CD4-positive, alpha-beta T cell (primary cell): ENCODE measurements around the gene GALNT14. TPM values are rescaled to one million over a fixed set of nuclear protein-coding genes. Genes with fewer than 3 reads are reported as not detected.

Source experiments
- ATAC-seq: fragments of 200-7000 bp; cut with Tn5 transposase; one replicate; pipeline ENCODE4 v1.10.0; 2022; ENCODE audit warnings: mild to moderate bottlenecking; ENCODE audit not compliant: poor library complexity
- CTCF ChIA-PET: fragments of 350-600 bp; sonication (Branson Sonifier 250); formaldehyde crosslinking; loops from one replicate; lab custom pipeline; 2021; ENCODE audit warnings: antibody characterized with exemption, inconsistent platforms; lab: Charles Lee
- POLR2A ChIA-PET: fragments of 350-600 bp; sonication (Branson Sonifier 250); formaldehyde crosslinking; loops from one replicate; lab custom pipeline; 2021; ENCODE audit warnings: antibody characterized with exemption, inconsistent platforms; lab: Charles Lee
- DNase-seq, 14 experiments: peaks; one replicate each; pipeline ENCODE4 v3.0.0-alpha.2; 2013 to 2020; ENCODE audit warnings: mixed read lengths in 2 of 14
- H3K27ac ChIP-seq, 2 donors: one replicate each; pipeline versions ENCODE4 v1.5.1 to v1.7.0; 2013; ENCODE audit warnings: low read length in 2 of 2, low read depth in 1 of 2, mild to moderate bottlenecking in 1 of 2
- H3K27me3 ChIP-seq, 2 experiments: 1 replicate in 1 of 2; 2 replicates in 1 of 2; pipeline versions ENCODE4 v1.6.1 to v1.7.0; 2013; ENCODE audit warnings: low read length in 2 of 2, control low read depth in 1 of 2, mild to moderate bottlenecking in 1 of 2, moderate library complexity in 1 of 2; ENCODE audit not compliant: insufficient read depth in 2 of 2, control insufficient read depth in 1 of 2
- H3K36me3 ChIP-seq: one replicate; pipeline ENCODE4 v1.6.1; 2013; ENCODE audit warnings: low read length, control low read depth; ENCODE audit not compliant: insufficient read depth
- H3K4me1 ChIP-seq: one replicate; pipeline ENCODE4 v1.6.1; 2013; ENCODE audit warnings: low read length, control low read depth; ENCODE audit not compliant: insufficient read depth
- H3K4me3 ChIP-seq: one replicate; pipeline ENCODE4 v1.5.1; 2013; ENCODE audit warnings: mild to moderate bottlenecking, low read length, moderate library complexity
- H3K9me3 ChIP-seq, 2 experiments: 1 replicate in 1 of 2; 2 replicates in 1 of 2; pipeline versions ENCODE4 v1.6.1 to v1.7.0; 2013; ENCODE audit warnings: low read length in 2 of 2, mild to moderate bottlenecking in 2 of 2, control low read depth in 1 of 2, moderate library complexity in 1 of 2; ENCODE audit not compliant: control insufficient read depth in 1 of 2, insufficient read depth in 1 of 2
- H3K27ac Mint-ChIP-seq: one replicate; pipeline ENCODE4 v1.8.0; 2020; ENCODE audit warnings: mixed read lengths
- H3K27me3 Mint-ChIP-seq: one replicate; pipeline ENCODE4 v1.8.0; 2021; ENCODE audit warnings: mixed read lengths
- H3K36me3 Mint-ChIP-seq: one replicate; pipeline ENCODE4 v1.8.0; 2021; ENCODE audit warnings: low read depth, mixed read lengths
- H3K4me1 Mint-ChIP-seq: one replicate; pipeline ENCODE4 v1.8.0; 2021; ENCODE audit warnings: low read depth, mixed read lengths
- H3K4me3 Mint-ChIP-seq: one replicate; pipeline ENCODE4 v1.8.0; 2020; ENCODE audit warnings: mild to moderate bottlenecking, mixed read lengths
- H3K9me3 Mint-ChIP-seq: one replicate; pipeline ENCODE4 v1.8.0; 2020; ENCODE audit warnings: mixed read lengths
- intact Hi-C, 2 experiments: fragments of 100-400 bp; cut with DNase I in 1 of 2; cut with micrococcal nuclease in 1 of 2; formaldehyde crosslinking; loops; one replicate each; pipeline versions ENCODE4 v1.15.1 to v1.9.0; 2023 to 2025; cut with DNase I, micrococcal nuclease
- total RNA-seq, 174 experiments: library from RNA in 2 of 174; stranded (reverse) in 2 of 174; gene quantifications; one replicate each; pipeline ENCODE4 v1.2.3 and lab custom pipeline; 2021 to 2026
- TF ChIP-seq, protein P1 (sequence below): fragments of 200-600 bp; IDR thresholded peaks from one replicate; pipeline ENCODE4 v1.8.0; 2022; ENCODE audit warnings: antibody characterized with exemption, mild to moderate bottlenecking

The GALNT14 gene
- total RNA-seq, 2 experiments from 2014 or later = not detected

DNA sequence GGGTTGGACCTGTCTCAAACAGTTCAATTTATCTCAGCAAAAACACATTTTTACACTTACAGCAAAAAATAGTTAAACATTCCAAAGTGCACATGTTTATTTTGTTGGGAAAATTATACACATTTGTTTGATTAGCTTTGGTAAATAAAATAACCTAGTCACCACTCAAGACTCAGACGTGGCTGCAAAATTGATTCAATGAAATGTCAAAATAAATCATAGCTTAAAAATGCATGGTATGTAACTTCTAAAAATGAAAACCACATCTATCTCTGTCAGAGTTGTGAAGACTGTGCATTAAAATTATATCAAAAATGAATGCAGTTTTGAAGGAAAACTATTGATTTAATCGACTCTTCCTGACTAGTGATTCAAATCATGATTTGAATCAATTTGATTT lies 56.7 kb downstream of the GALNT14 start:
- no peak for ATAC-seq
- TF ChIP-seq, protein P1, sequence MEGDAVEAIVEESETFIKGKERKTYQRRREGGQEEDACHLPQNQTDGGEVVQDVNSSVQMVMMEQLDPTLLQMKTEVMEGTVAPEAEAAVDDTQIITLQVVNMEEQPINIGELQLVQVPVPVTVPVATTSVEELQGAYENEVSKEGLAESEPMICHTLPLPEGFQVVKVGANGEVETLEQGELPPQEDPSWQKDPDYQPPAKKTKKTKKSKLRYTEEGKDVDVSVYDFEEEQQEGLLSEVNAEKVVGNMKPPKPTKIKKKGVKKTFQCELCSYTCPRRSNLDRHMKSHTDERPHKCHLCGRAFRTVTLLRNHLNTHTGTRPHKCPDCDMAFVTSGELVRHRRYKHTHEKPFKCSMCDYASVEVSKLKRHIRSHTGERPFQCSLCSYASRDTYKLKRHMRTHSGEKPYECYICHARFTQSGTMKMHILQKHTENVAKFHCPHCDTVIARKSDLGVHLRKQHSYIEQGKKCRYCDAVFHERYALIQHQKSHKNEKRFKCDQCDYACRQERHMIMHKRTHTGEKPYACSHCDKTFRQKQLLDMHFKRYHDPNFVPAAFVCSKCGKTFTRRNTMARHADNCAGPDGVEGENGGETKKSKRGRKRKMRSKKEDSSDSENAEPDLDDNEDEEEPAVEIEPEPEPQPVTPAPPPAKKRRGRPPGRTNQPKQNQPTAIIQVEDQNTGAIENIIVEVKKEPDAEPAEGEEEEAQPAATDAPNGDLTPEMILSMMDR = no peak
- ChIA-PET CTCF (no interaction called here), POLR2A (no interaction called here)
- H3K27ac Mint-ChIP-seq = no peak overlapping the region
- Histone ChIP-seq H3K4me1 (no peaks in the 10 kb centered on the region), H3K27ac (no peak overlapping the region), H3K27me3 (peaks cover 0 to 2% of the 10 kb centered on the region in 2 experiments), H3K36me3 (no peaks in the 10 kb centered on the region), H3K9me3 (no peaks in the 10 kb centered on the region), H3K4me3 (no peak overlapping the region)
- no peaks in the 10 kb centered on the region for H3K4me1 Mint-ChIP-seq
- H3K4me3 Mint-ChIP-seq = no peak overlapping the region
- no peak for DNase-seq
- H3K27me3 Mint-ChIP-seq = peaks cover 17% of the 10 kb centered on the region
- no peaks in the 10 kb centered on the region for H3K9me3 Mint-ChIP-seq
- intact Hi-C loops = no loop called here
- no peaks in the 10 kb centered on the region for H3K36me3 Mint-ChIP-seq

DNA sequence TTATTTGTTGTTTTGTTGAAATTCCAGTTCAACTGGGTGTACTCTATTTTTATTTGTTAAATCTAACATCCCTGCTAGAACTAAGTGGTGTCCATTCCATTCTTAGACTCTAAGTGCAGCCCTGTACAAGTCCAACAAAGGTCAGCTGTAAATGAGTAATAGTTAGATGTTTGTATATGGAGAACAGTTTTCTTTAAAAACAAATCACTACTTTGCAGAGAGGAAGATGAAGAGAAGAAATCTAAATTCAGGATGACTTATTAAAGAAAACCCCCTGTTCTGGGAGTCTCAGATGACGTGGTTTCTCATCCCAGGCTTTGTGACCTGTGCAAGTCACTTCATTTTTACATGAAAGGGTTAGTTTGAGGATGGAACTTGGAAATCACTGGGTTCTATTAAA lies 57.9 kb downstream of the GALNT14 start:
- no peak for DNase-seq
- Histone ChIP-seq H3K4me1 (no peaks in the 10 kb centered on the region), H3K4me3 (no peak overlapping the region), H3K9me3 (no peaks in the 10 kb centered on the region), H3K36me3 (no peaks in the 10 kb centered on the region), H3K27ac (no peak overlapping the region), H3K27me3 (peaks cover 0 to 2% of the 10 kb centered on the region in 2 experiments)
- POLR2A ChIA-PET = no interaction called here
- no peaks in the 10 kb centered on the region for H3K4me1 Mint-ChIP-seq
- H3K9me3 Mint-ChIP-seq = no peaks in the 10 kb centered on the region
- TF ChIP-seq, protein P1 = no peak
- H3K4me3 Mint-ChIP-seq = no peak overlapping the region
- H3K27ac Mint-ChIP-seq = no peak overlapping the region
- no peak for ATAC-seq
- CTCF ChIA-PET = no interaction called here
- peaks cover 17% of the 10 kb centered on the region for H3K27me3 Mint-ChIP-seq
- intact Hi-C loops = no loop called here
- H3K36me3 Mint-ChIP-seq = no peaks in the 10 kb centered on the region

DNA sequence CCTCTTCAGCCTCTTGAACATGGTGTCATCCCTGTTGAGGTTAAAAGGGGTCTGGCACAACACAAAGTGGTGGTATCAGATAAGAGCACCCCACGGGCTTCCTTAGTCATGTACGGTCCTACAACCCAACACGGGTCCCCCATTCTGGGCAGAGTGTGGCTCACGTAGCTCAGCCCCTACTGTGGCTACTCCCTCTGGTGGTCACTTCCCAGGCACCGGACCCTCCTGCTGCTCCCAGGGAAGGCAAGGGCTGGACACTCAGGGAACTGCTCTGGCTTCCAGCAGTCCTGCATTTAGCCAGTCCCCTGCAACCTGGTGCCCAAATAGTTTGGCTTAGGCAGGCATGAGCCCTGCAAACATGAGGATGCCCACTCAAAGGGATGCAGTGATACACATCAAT lies 58.6 kb downstream of the GALNT14 start:
- H3K4me3 ChIP-seq = no peak overlapping the region
- Mint-ChIP-seq H3K4me3 (no peak overlapping the region), H3K27me3 (peaks cover 17% of the 10 kb centered on the region), H3K4me1 (no peaks in the 10 kb centered on the region), H3K36me3 (no peaks in the 10 kb centered on the region), H3K27ac (no peak overlapping the region), H3K9me3 (no peaks in the 10 kb centered on the region)
- H3K9me3 ChIP-seq = no peaks in the 10 kb centered on the region
- intact Hi-C loops = no loop called here
- DNase-seq = no peak
- H3K4me1 ChIP-seq = no peaks in the 10 kb centered on the region
- ChIA-PET POLR2A (no interaction called here), CTCF (no interaction called here)
- H3K27ac ChIP-seq = no peak overlapping the region
- no peaks in the 10 kb centered on the region for H3K36me3 ChIP-seq
- no peak for ATAC-seq
- TF ChIP-seq, protein P1 = no peak
- H3K27me3 ChIP-seq = no peaks in the 10 kb centered on the region
